Common myeloid progenitor, CD34-positive (primary cell): ENCODE measurements around the gene FHIT.
A peak's percentile ranks its signal among the peaks of the same experiment; 100 is the strongest.
"Not testable (repeated sequence)": the region's sequence is repeated elsewhere in the genome, so short reads cannot be mapped to it uniquely, and the experiment has no call there.

Source experiments
- CTCF ChIA-PET: fragments of 350-600 bp; sonication (Branson Sonifier 250); formaldehyde crosslinking; loops from one replicate; lab custom pipeline; 2021; ENCODE audit warnings: antibody characterized with exemption; lab: Charles Lee
- POLR2A ChIA-PET: fragments of 350-600 bp; sonication (Branson Sonifier 250); formaldehyde crosslinking; loops from one replicate; lab custom pipeline; 2021; ENCODE audit warnings: antibody characterized with exemption; lab: Charles Lee
- DNase-seq, 3 donors: peaks; one replicate each; pipeline versions ENCODE4 v3.0.0 to v3.0.0-alpha.2; 2013
- H3K27ac ChIP-seq, 2 experiments: 1 replicate in 1 of 2; 2 replicates in 1 of 2; pipeline ENCODE4 v1.7.0; 2013; ENCODE audit warnings: inconsistent platforms in 2 of 2, low read length in 2 of 2, mild to moderate bottlenecking in 2 of 2, low read depth in 1 of 2, moderate library complexity in 1 of 2; ENCODE audit not compliant: severe bottlenecking in 2 of 2, insufficient read depth in 1 of 2, poor library complexity in 1 of 2
- H3K27me3 ChIP-seq, 5 experiments: replicated peaks in 2 of 5; 1 replicate in 3 of 5; 2 replicates in 2 of 5; pipeline versions ENCODE4 v1.6.1 to v1.7.0; 2013; ENCODE audit warnings: low read length in 4 of 5, mild to moderate bottlenecking in 2 of 5, moderate library complexity in 2 of 5, inconsistent platforms in 1 of 5; ENCODE audit not compliant: insufficient read depth in 5 of 5, control insufficient read depth in 4 of 5
- H3K36me3 ChIP-seq, 4 experiments: 1 replicate in 2 of 4; 2 replicates in 2 of 4; pipeline versions ENCODE4 v1.6.1 to v1.7.0; 2013; ENCODE audit warnings: low read length in 3 of 4, control low read depth in 1 of 4, mild to moderate bottlenecking in 1 of 4; ENCODE audit not compliant: control insufficient read depth in 4 of 4, insufficient read depth in 4 of 4
- H3K4me1 ChIP-seq, 4 experiments: 1 replicate in 3 of 4; 2 replicates in 1 of 4; pipeline versions ENCODE4 v1.6.1 to v1.7.1; 2013; ENCODE audit warnings: low read length in 3 of 4, mild to moderate bottlenecking in 3 of 4, control low read depth in 1 of 4, inconsistent platforms in 1 of 4, moderate library complexity in 1 of 4; ENCODE audit not compliant: control insufficient read depth in 4 of 4, insufficient read depth in 4 of 4; ENCODE audit errors: control extremely low read depth in 1 of 4
- H3K4me3 ChIP-seq, 7 experiments: 1 replicate in 4 of 7; 2 replicates in 3 of 7; pipeline versions ENCODE4 v1.5.1 to v1.7.0; 2013; ENCODE audit warnings: mild to moderate bottlenecking in 7 of 7, low read length in 6 of 7, moderate library complexity in 6 of 7, inconsistent platforms in 2 of 7, low read depth in 2 of 7, control low read depth in 1 of 7; ENCODE audit not compliant: insufficient read depth in 4 of 7, control insufficient read depth in 1 of 7; ENCODE audit errors: extremely low read depth in 1 of 7
- H3K9me3 ChIP-seq, 5 experiments: 1 replicate in 4 of 5; 2 replicates in 1 of 5; pipeline versions ENCODE4 v1.6.1 to v1.7.1; 2013; ENCODE audit warnings: low read length in 4 of 5, mild to moderate bottlenecking in 2 of 5, inconsistent platforms in 1 of 5, low read depth in 1 of 5, moderate library complexity in 1 of 5; ENCODE audit not compliant: control insufficient read depth in 4 of 5, insufficient read depth in 2 of 5; ENCODE audit errors: control extremely low read depth in 1 of 5
- WGBS: methylation state at CpG from one replicate; pipeline ENCODE4 v1.1.5; 2013; ENCODE audit not compliant: insufficient coverage; 5-methylcytosine and 5-hydroxymethylcytosine counted together

FHIT gene

DNA sequence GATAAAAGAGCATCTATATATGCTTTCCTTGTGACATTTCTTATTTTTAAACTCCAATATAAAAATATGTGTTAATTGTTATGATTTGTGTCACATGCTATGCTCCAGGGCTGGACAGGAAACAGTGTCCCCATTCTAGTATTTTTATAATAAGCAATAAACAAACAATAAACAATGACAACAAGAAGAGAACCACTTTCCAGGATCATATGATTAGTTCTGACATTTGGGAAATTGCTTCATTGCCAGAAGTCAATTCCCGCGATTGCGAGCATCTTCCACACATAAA lies 260.9 kb downstream of the FHIT start:
- CTCF ChIA-PET = no interaction called here
- Histone ChIP-seq H3K4me3 (no peak overlapping the region), H3K4me1 (peaks cover 0 to 13% (median 5%) of the 10 kb centered on the region in 4 experiments), H3K9me3 (peaks cover 0 to 11% (median 0%) of the 10 kb centered on the region in 5 experiments), H3K27me3 (no peaks in the 10 kb centered on the region), H3K27ac (no peak overlapping the region), H3K36me3 (no peaks in the 10 kb centered on the region)
- WGBS = no CpG with 5 or more reads among the region's 3 CpGs
- DNase-seq = no peak
- POLR2A ChIA-PET = no interaction called here

DNA sequence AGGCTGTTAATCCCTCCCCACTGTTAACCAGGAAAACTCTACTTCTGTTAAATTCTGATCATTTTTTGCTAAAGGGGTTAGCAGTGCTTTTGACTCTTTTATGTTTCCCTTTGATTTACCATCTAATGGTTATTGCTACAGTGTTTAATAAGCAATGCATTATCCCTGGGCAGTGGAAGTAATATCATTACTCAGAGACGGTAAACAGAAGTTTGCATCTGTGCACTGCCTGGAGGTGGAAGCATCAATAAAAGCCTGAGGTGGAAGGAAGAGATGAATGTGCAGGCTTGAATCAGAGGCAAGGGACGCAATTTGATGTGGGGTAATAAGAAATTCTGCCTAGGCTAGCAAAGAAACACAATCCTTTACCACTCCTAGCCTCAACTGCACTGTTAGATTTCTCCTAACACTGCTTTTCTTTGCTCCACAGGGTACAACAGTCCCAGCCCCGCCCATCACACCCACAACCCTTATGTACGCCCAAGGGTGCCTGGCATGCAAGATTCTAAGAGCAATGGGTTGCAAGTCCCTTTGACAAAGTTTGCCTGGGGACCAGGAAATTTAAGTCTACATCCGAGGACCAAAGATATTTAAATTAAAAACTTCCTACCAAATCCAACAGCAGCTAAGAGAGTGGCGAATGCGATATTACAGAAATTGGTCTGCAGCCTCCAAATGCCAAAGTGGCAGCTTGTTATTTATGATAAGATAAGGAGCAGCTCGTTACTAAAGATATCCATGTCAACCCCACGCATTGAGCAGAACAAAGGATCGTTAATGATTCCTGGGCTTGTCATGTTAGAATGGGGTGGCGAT lies 261.4 kb downstream of the FHIT start:
- Histone ChIP-seq H3K9me3 (peaks cover 0 to 14% (median 2%) of the 10 kb centered on the region in 5 experiments), H3K27me3 (no peaks in the 10 kb centered on the region), H3K27ac (no peak overlapping the region), H3K36me3 (no peaks in the 10 kb centered on the region), H3K4me3 (no peak overlapping the region), H3K4me1 (peaks cover 0 to 13% (median 5%) of the 10 kb centered on the region in 4 experiments)
- WGBS = 98% methylated on average over 6 of the region's 11 CpGs
- ChIA-PET POLR2A (no interaction called here), CTCF (no interaction called here)
- peak in 1 of 3 donors; percentile 38 for DNase-seq

DNA sequence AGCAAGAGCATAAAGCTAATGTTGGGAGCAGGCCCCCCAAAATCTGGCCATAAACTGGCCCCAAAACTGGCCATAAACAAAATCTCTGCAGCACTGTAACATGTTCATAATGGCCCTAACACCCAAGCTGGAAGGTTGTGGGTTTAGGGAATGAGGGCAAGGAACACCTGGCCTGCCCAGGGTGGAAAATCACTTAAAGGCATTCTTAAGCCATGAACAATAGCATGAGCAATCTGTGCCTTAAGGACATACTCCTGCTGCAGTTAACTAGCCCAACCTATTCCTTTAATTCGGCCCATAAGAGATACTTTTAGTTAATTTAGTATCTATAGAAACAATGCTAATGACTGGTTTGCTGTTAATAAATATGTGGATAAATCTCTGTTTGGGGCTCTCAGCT lies 264.1 kb downstream of the FHIT start:
- DNase-seq, POLR2A ChIA-PET, H3K4me3 ChIP-seq, H3K36me3 ChIP-seq, H3K27me3 ChIP-seq, H3K27ac ChIP-seq, CTCF ChIA-PET, H3K4me1 ChIP-seq: not testable (repeated sequence)
- no CpG with 5 or more reads among the region's 1 CpG for WGBS
- peaks cover 0 to 23% (median 3%) of the 10 kb centered on the region in 5 experiments for H3K9me3 ChIP-seq

DNA sequence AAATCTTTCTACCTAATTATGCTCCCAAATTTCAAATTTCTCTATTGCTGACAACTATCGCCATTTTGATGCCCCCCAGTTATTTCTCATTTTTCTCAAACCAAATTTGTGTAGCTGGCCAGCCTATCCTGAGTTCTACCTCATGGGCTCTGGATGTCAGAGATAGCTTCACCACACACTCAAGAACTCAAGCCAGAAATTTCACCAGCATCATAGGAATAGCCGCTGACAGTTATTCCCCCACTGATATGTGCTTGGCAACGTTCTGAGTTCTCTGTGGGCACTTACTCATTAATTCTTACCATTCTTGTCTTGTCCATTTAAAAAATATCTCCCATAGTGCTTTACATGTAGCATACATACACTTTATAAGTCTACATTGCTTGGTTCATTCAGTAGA lies 264.7 kb downstream of the FHIT start:
- no peaks in the 10 kb centered on the region for H3K36me3 ChIP-seq

DNA sequence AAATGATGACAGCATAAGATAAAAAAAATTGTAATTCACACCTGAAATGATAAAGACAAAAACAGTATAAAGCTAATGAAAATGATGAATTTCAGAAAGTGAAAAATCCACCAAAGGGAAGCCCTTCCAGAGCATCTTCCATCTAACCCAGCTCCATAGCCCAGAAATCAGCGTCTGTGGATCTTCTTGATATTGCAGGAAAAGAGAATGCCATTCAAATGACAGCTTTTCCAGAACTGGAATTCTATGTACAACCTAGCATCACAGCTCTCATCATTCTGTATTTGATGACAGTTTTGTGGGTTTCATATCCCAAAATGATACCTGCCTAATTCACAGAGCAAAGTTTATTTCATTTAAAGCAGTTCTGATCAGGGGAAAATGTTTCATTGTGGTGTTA lies 267.3 kb downstream of the FHIT start:
- no peaks in the 10 kb centered on the region for H3K36me3 ChIP-seq
- POLR2A ChIA-PET = no interaction called here
- peaks cover 0 to 23% (median 3%) of the 10 kb centered on the region in 5 experiments for H3K9me3 ChIP-seq
- CTCF ChIA-PET = no interaction called here
- no peak for DNase-seq
- no CpG with 5 or more reads among the region's 1 CpG for WGBS
- no peak overlapping the region for H3K27ac ChIP-seq
- peaks cover 3 to 22% (median 9%) of the 10 kb centered on the region in 4 experiments for H3K4me1 ChIP-seq
- no peak overlapping the region for H3K4me3 ChIP-seq
- H3K27me3 ChIP-seq = no peaks in the 10 kb centered on the region

More for the DNA sequence above, 264.7 kb downstream of the FHIT start:
- Histone ChIP-seq H3K4me3 (no peak overlapping the region), H3K27ac (no peak overlapping the region), H3K4me1 (no peaks in the 10 kb centered on the region), H3K9me3 (peaks cover 0 to 23% (median 3%) of the 10 kb centered on the region in 5 experiments), H3K27me3 (no peaks in the 10 kb centered on the region)
- ChIA-PET POLR2A (no interaction called here), CTCF (no interaction called here)
- DNase-seq = no peak
- WGBS = 100% methylated on average over 3 of the region's 3 CpGs

DNA sequence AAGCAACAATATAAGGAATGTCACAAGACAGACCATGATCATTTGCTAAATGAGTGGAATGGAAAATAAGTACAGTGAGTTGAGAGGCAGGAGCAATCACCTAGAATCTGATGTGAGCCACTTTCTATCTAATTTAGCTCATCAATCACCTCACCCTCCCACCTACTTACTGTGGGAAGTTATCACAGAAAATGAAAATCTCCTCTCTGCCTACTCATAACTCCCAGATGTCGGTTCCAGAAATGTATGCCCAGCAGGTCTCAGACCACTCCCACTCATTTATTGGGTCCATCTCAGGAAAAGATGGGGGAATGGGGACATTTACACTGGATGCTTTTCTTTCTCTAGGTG lies 270.9 kb downstream of the FHIT start:
- H3K4me1 ChIP-seq = peaks cover 3 to 22% (median 9%) of the 10 kb centered on the region in 4 experiments
- no peak for DNase-seq
- POLR2A ChIA-PET = no interaction called here
- H3K9me3 ChIP-seq = peaks cover 0 to 12% (median 3%) of the 10 kb centered on the region in 5 experiments
- no peak overlapping the region for H3K27ac ChIP-seq
- no peaks in the 10 kb centered on the region for H3K27me3 ChIP-seq
- WGBS = no CpG with 5 or more reads among the region's 1 CpG
- CTCF ChIA-PET = no interaction called here
- peaks cover 0 to 2% (median 0%) of the 10 kb centered on the region in 4 experiments for H3K36me3 ChIP-seq
- no peak overlapping the region for H3K4me3 ChIP-seq

DNA sequence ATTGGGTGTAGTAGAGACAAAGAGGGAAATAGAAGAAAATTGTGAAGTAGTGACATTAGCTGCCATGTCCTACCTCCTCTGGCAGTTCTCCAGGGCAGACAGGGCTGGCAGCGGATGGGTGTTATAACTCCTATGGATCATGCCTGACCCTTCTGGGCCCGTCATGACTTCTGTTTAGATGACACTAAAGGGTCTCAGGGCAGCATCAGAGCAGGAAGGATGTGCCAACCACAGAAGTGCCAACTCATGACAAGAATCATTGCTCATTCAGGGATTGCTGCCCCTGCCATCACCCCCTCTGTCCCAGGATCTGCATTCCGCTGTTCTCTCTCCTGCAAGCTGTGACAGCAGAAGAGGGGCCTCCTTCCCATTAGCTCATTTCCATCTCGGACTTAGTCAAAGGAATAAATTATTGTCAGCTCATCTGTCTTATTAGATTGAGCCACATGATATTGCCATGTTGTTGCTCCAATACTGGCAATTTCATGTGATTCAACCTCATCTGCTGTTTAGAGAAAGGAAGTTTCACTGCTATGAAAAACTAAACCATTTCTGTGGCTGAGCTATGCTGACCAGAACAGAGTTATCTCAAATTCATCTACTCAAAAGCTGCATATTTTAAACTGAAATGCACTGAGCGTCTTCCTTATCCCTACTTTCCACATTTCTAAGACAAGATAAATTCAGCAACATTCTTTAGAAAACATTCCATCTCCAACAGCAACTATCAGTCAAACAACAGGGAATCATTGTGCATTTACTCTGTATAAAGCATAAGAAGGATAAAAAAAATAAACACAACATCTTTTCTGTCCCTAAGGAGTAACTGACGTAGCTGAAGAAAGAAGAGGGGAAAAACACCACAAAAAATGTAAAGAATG lies 271.6 kb downstream of the FHIT start:
- peak; percentile 17 to 78 (median 74) for DNase-seq
- Histone ChIP-seq H3K4me3 (no peak overlapping the region), H3K4me1 (peaks cover 3 to 22% (median 9%) of the 10 kb centered on the region in 4 experiments), H3K9me3 (peaks cover 0 to 10% (median 0%) of the 10 kb centered on the region in 5 experiments), H3K27me3 (no peaks in the 10 kb centered on the region), H3K27ac (no peak overlapping the region), H3K36me3 (peaks cover 0 to 2% (median 0%) of the 10 kb centered on the region in 4 experiments)
- CTCF ChIA-PET = no interaction called here
- 65% methylated on average over 5 of the region's 6 CpGs for WGBS
- POLR2A ChIA-PET = no interaction called here
